ENCODE measurements around the gene SNAPC5.

DNA sequence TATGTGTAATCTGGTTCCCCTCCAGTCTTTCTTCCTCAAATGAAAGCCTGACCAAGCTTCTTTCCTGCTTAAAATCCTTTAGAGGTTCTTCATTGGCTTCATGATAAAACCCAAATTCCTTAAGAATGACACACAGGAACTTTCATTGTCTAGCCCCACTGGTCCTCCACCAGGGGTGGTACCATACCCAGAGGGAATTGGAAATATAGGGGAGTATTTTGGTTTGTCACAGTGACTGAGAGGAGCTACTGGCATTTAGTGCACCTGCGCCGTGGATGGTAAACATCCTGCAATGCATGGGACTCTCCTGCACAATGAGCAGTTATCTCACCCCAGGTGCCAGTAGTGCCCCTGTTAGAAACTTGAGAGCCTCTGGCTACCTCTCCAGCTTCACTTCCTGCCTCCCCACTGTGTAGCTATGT, 18.4 kb upstream of the SNAPC5 start:
- TF ChIP-seq EZH2 (IDR thresholded peaks at IDR 0.05; ENCODE audit: low read depth, low read length, severe bottlenecking) (no peak), JUND (IDR thresholded peaks at IDR 0.05; ENCODE audit: low read length) (no peak), SP1 (IDR thresholded peaks at IDR 0.05; ENCODE audit: low read depth, low read length) (no peak), SIN3A (conservative IDR thresholded peaks at IDR 0.05 in 1 of 2, IDR thresholded peaks at IDR 0.05 in 1 of 2; ENCODE audit: low read depth in 1 of 2, low read length in 2 of 2) (no peak), ZNF274 (IDR thresholded peaks at IDR 0.05; ENCODE audit: borderline replicate concordance, extremely low read depth, low read length) (no peak), CTCF (IDR thresholded peaks at IDR 0.05; ENCODE audit: control extremely low read depth in 1 of 3, insufficient read depth in 1 of 3, low read depth in 1 of 3, low read length in 3 of 3) (no peak), FOSL1 (IDR thresholded peaks at IDR 0.05; ENCODE audit: insufficient read depth, low read depth, low read length) (no peak), TAF1 (IDR thresholded peaks at IDR 0.05; ENCODE audit: low read depth, low read length) (no peak), MAFK (IDR thresholded peaks at IDR 0.05; ENCODE audit: low read depth, low read length) (no peak), POLR2A (IDR thresholded peaks at IDR 0.05; ENCODE audit: control extremely low read depth in 1 of 2, low read depth in 2 of 2, low read length in 2 of 2) (no peak), GABPA (IDR thresholded peaks at IDR 0.05; ENCODE audit: borderline replicate concordance, insufficient read depth, low read length) (no peak)
- TF ChIP-seq, protein P1, sequence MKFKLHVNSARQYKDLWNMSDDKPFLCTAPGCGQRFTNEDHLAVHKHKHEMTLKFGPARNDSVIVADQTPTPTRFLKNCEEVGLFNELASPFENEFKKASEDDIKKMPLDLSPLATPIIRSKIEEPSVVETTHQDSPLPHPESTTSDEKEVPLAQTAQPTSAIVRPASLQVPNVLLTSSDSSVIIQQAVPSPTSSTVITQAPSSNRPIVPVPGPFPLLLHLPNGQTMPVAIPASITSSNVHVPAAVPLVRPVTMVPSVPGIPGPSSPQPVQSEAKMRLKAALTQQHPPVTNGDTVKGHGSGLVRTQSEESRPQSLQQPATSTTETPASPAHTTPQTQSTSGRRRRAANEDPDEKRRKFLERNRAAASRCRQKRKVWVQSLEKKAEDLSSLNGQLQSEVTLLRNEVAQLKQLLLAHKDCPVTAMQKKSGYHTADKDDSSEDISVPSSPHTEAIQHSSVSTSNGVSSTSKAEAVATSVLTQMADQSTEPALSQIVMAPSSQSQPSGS (IDR thresholded peaks at IDR 0.05; ENCODE audit: low read length) = no peak
